H9 (cell line): Measurements from ENCODE around the gene FGF12. TPM values are rescaled to one million over a fixed set of nuclear protein-coding genes. Genes with fewer than 3 reads are reported as not detected.

Experiments
- DNase-seq: peaks from one replicate; pipeline ENCODE4 v3.0.0-alpha.2; 2017
- H2AFZ ChIP-seq: one replicate; pipeline ENCODE4 v1.6.1; 2013; ENCODE audit warnings: mild to moderate bottlenecking, low read length, control low read depth, moderate library complexity
- H2AK5ac ChIP-seq: 2 replicates; pipeline ENCODE4 v1.6.1; 2013; ENCODE audit warnings: low read length, control low read depth, mixed read lengths; ENCODE audit not compliant: insufficient read length
- H2BK120ac ChIP-seq: one replicate; pipeline ENCODE4 v1.6.1; 2013; ENCODE audit warnings: low read depth, mild to moderate bottlenecking, low read length, control low read depth, inconsistent platforms; ENCODE audit not compliant: poor library complexity, severe bottlenecking
- H2BK12ac ChIP-seq: 2 replicates; pipeline ENCODE4 v1.6.1; 2013; ENCODE audit warnings: low read length, control low read depth, mixed read lengths, low read depth; ENCODE audit not compliant: insufficient read length
- H2BK15ac ChIP-seq: 2 replicates; pipeline ENCODE4 v1.6.1; 2013; ENCODE audit warnings: low read depth, low read length, control low read depth
- H2BK20ac ChIP-seq: one replicate; pipeline ENCODE4 v1.6.1; 2013; ENCODE audit warnings: low read depth, mild to moderate bottlenecking, low read length, control low read depth, inconsistent platforms; ENCODE audit not compliant: poor library complexity, severe bottlenecking
- H2BK5ac ChIP-seq: 2 replicates; pipeline ENCODE4 v1.6.1; 2013; ENCODE audit warnings: low read length, control low read depth, mixed read lengths; ENCODE audit not compliant: insufficient read length
- H3K14ac ChIP-seq: 2 replicates; pipeline ENCODE4 v1.6.1; 2013; ENCODE audit warnings: low read length, control low read depth; ENCODE audit not compliant: insufficient read depth
- H3K18ac ChIP-seq: 2 replicates; pipeline ENCODE4 v1.6.1; 2013; ENCODE audit warnings: low read depth, mild to moderate bottlenecking, mixed read lengths, low read length, control low read depth; ENCODE audit not compliant: insufficient read length
- H3K23ac ChIP-seq: 2 replicates; pipeline ENCODE4 v1.6.1; 2013; ENCODE audit warnings: low read length, control low read depth, mixed read lengths, low read depth; ENCODE audit not compliant: insufficient read length
- H3K23me2 ChIP-seq: 2 replicates; pipeline ENCODE4 v1.6.1; 2013; ENCODE audit warnings: low read depth, mild to moderate bottlenecking, mixed read lengths, low read length, control low read depth; ENCODE audit not compliant: insufficient read length, poor library complexity, severe bottlenecking
- H3K27ac ChIP-seq: 2 replicates; pipeline ENCODE4 v1.5.1; 2013; ENCODE audit warnings: low read length, control low read depth, mixed read lengths, low read depth; ENCODE audit not compliant: insufficient read length
- H3K27me3 ChIP-seq: 2 replicates; pipeline ENCODE4 v1.6.1; 2013; ENCODE audit warnings: low read length, control low read depth, inconsistent platforms; ENCODE audit not compliant: insufficient read depth
- H3K4ac ChIP-seq: 2 replicates; pipeline ENCODE4 v1.6.1; 2013; ENCODE audit warnings: low read depth, mild to moderate bottlenecking, control low read depth, inconsistent platforms, low read length, moderate library complexity
- H3K4me1 ChIP-seq: 2 replicates; pipeline ENCODE4 v1.6.1; 2013; ENCODE audit warnings: low read length, control low read depth, inconsistent platforms; ENCODE audit not compliant: insufficient read depth
- H3K4me2 ChIP-seq: 2 replicates; pipeline ENCODE4 v1.6.1; 2013; ENCODE audit warnings: low read length, control low read depth, mixed read lengths; ENCODE audit not compliant: insufficient read length, insufficient read depth
- H3K56ac ChIP-seq: 2 replicates; pipeline ENCODE4 v1.6.1; 2013; ENCODE audit warnings: low read depth, mild to moderate bottlenecking, mixed read lengths, low read length, control low read depth; ENCODE audit not compliant: insufficient read length
- H3K79me1 ChIP-seq: 2 replicates; pipeline ENCODE4 v1.6.1; 2013; ENCODE audit warnings: low read depth, mild to moderate bottlenecking, moderate library complexity, low read length, control low read depth, inconsistent platforms; ENCODE audit not compliant: insufficient read depth, poor library complexity, severe bottlenecking
- H3K79me2 ChIP-seq: 2 replicates; pipeline ENCODE4 v1.6.1; 2013; ENCODE audit warnings: low read length, control low read depth, inconsistent platforms; ENCODE audit not compliant: insufficient read depth
- H3K9ac ChIP-seq: 2 replicates; pipeline ENCODE4 v1.6.1; 2013; ENCODE audit warnings: low read length, control low read depth, mixed read lengths; ENCODE audit not compliant: insufficient read length; ENCODE audit errors: extremely low read depth
- H3K9me3 ChIP-seq: one replicate; pipeline ENCODE4 v1.6.1; 2013; ENCODE audit warnings: low read depth, low read length, inconsistent platforms; ENCODE audit not compliant: control insufficient read depth
- H3T11ph ChIP-seq: one replicate; pipeline ENCODE4 v1.6.1; 2013; ENCODE audit warnings: mild to moderate bottlenecking, low read length, control low read depth, inconsistent platforms
- H4K20me1 ChIP-seq: one replicate; pipeline ENCODE4 v1.6.1; 2013; ENCODE audit not compliant: control insufficient read depth, insufficient read length, insufficient read depth
- H4K5ac ChIP-seq: 2 replicates; pipeline ENCODE4 v1.6.1; 2013; ENCODE audit warnings: low read depth, mild to moderate bottlenecking, mixed read lengths, low read length, control low read depth; ENCODE audit not compliant: insufficient read length
- H4K8ac ChIP-seq: replicated peaks from 2 replicates; pipeline ENCODE4 v1.6.1; 2013; ENCODE audit warnings: low read length, control low read depth, mixed read lengths, low read depth; ENCODE audit not compliant: insufficient read length
- H4K91ac ChIP-seq: 2 replicates; pipeline ENCODE4 v1.6.1; 2013; ENCODE audit warnings: low read depth, mild to moderate bottlenecking, moderate library complexity, mixed read lengths, low read length, control low read depth; ENCODE audit not compliant: insufficient read length
- H3K27ac Mint-ChIP-seq, 3 experiments: 2 replicates in 2 of 3; 3 replicates in 1 of 3; pipeline ENCODE4 v1.8.0; 2020 to 2021; ENCODE audit warnings: mixed read lengths in 3 of 3, mild to moderate bottlenecking in 1 of 3, moderate library complexity in 1 of 3
- H3K27me3 Mint-ChIP-seq: 2 replicates; pipeline ENCODE4 v1.8.0; 2021; ENCODE audit warnings: low read depth, mild to moderate bottlenecking, moderate library complexity, mixed read lengths
- H3K36me3 Mint-ChIP-seq, 3 experiments: 2 replicates in 2 of 3; 3 replicates in 1 of 3; pipeline ENCODE4 v1.8.0; 2020 to 2021; ENCODE audit warnings: low read depth in 3 of 3, mixed read lengths in 3 of 3; ENCODE audit not compliant: insufficient read depth in 1 of 3
- H3K4me1 Mint-ChIP-seq, 2 experiments: 2 replicates each; pipeline ENCODE4 v1.8.0; 2020; ENCODE audit warnings: mixed read lengths in 2 of 2
- H3K4me3 Mint-ChIP-seq, 2 experiments: 2 replicates in 1 of 2; 3 replicates in 1 of 2; pipeline ENCODE4 v1.8.0; 2020 to 2021; ENCODE audit warnings: mild to moderate bottlenecking in 2 of 2, mixed read lengths in 2 of 2, moderate library complexity in 1 of 2
- H3K9me3 Mint-ChIP-seq, 2 experiments: 2 replicates in 1 of 2; 3 replicates in 1 of 2; pipeline ENCODE4 v1.8.0; 2020; ENCODE audit warnings: mild to moderate bottlenecking in 2 of 2, mixed read lengths in 2 of 2, moderate library complexity in 1 of 2
- WGBS: extraction: QIAGEN DNeasy Blood & Tissue Kit; methylation state at CpG from one replicate; pipeline ENCODE4 v1.1.7; 2013; ENCODE audit warnings: missing lambda C conversion rate, low lambda C conversion rate, mixed read lengths; ENCODE audit not compliant: insufficient read length; ENCODE audit errors: extremely low coverage; 5-methylcytosine and 5-hydroxymethylcytosine counted together
- total RNA-seq: library from RNA; stranded (reverse); gene quantifications from 2 replicates; pipeline ENCODE4 v1.2.1, GENCODE V29; 2021
- TF ChIP-seq, protein P1 (sequence below): fragments of 200-600 bp; sonication (generic); conservative IDR thresholded peaks from 3 replicates; pipeline ENCODE4 v1.8.0; 2021; ENCODE audit warnings: antibody characterized with exemption, mild to moderate bottlenecking

Gene FGF12
- total RNA-seq, 1 experiment from 2014 or later: 5.6 TPM

DNA sequence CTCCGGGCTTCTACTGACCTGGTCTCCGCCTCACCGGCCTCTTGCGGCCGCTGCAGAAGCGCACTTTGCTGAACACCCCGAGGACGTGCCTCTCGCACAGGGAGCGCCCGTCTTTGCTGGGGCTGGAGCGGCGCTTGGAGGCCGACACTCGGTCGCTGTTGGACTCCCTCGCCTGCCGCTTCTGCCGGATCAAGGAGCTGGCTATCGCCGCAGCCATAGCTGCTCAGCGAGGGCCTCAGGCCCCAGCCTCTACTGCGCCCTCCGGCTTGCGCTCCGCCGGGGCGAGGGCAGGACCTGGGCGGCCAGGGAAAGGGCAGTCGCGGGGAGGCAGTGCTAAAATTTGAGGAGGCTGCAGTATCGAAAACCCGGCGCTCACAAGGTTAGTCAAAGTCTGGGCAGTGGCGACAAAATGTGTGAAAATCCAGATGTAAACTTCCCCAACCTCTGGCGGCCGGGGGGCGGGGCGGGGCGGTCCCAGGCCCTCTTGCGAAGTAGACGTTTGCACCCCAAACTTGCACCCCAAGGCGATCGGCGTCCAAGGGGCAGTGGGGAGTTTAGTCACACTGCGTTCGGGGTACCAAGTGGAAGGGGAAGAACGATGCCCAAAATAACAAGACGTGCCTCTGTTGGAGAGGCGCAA is 319.2 kb downstream of the FGF12 start:
- Histone ChIP-seq H3K14ac (no peak overlapping the region), H3K18ac (no peak overlapping the region), H2BK120ac (no peak overlapping the region), H3K4me2 (peak overlapping the region; percentile 99), H3K79me2 (no peaks in the 10 kb centered on the region), H2BK12ac (no peak overlapping the region), H3K23ac (no peak overlapping the region), H3K79me1 (no peaks in the 10 kb centered on the region), H3T11ph (no peak overlapping the region), H3K27ac (no peak overlapping the region), H2BK15ac (no peak overlapping the region), H3K27me3 (peaks cover 14% of the 10 kb centered on the region; the same call in 1 of the 2 replicates), H3K9ac (peak overlapping the region; percentile 47), H4K5ac (no peak overlapping the region), H3K4me1 (peaks cover 5% of the 10 kb centered on the region; the same call in 1 of the 2 replicates), H3K9me3 (no peaks in the 10 kb centered on the region), H4K8ac (no peak overlapping the region), H3K23me2 (peaks cover 21% of the 10 kb centered on the region), H2BK20ac (no peak overlapping the region), H3K4ac (no peak overlapping the region), H2BK5ac (no peak overlapping the region), H4K20me1 (no peaks in the 10 kb centered on the region), H2AFZ (no peak overlapping the region), H4K91ac (no peak overlapping the region), H3K56ac (no peak overlapping the region), H2AK5ac (no peak overlapping the region)
- Mint-ChIP-seq H3K36me3 (peaks cover 0 to 1% (median 0%) of the 10 kb centered on the region in 3 experiments; a peak in 3 of 7 replicates), H3K4me3 (peak overlapping the region; percentile 77 to 95), H3K9me3 (no peaks in the 10 kb centered on the region; a peak in 1 of 5 replicates), H3K4me1 (peaks cover 23 to 25% of the 10 kb centered on the region in 2 experiments), H3K27me3 (peaks cover 62% of the 10 kb centered on the region), H3K27ac (no peak overlapping the region)
- TF ChIP-seq, protein P1, sequence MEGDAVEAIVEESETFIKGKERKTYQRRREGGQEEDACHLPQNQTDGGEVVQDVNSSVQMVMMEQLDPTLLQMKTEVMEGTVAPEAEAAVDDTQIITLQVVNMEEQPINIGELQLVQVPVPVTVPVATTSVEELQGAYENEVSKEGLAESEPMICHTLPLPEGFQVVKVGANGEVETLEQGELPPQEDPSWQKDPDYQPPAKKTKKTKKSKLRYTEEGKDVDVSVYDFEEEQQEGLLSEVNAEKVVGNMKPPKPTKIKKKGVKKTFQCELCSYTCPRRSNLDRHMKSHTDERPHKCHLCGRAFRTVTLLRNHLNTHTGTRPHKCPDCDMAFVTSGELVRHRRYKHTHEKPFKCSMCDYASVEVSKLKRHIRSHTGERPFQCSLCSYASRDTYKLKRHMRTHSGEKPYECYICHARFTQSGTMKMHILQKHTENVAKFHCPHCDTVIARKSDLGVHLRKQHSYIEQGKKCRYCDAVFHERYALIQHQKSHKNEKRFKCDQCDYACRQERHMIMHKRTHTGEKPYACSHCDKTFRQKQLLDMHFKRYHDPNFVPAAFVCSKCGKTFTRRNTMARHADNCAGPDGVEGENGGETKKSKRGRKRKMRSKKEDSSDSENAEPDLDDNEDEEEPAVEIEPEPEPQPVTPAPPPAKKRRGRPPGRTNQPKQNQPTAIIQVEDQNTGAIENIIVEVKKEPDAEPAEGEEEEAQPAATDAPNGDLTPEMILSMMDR: no peak; the same call in 2 of the 3 replicates
- no CpG with 5 or more reads among the region's 50 CpGs for WGBS
- DNase-seq: peak; percentile 49
